Thoracic aorta (tissue), 2 donors: Measurements from ENCODE around the gene SLC6A7. TPM values are rescaled to one million over a fixed set of nuclear protein-coding genes. Genes with fewer than 3 reads are reported as not detected.

Experiments used
- ATAC-seq: fragments of 150-250 bp; one replicate; pipeline ENCODE4 v1.8.0; 2017; ENCODE audit warnings: low read depth; ENCODE audit not compliant: insufficient number of reproducible peaks, low FRiP score
- DNase-seq: peaks from one replicate; pipeline ENCODE4 v3.0.0-alpha.2; 2020; ENCODE audit warnings: low spot score
- H3K27ac ChIP-seq, 2 donors: fragments of 200-600 bp; sonication (generic); 1 replicate in 1 of 2; 2 replicates in 1 of 2; pipeline ENCODE4 v1.5.1; 2016; ENCODE audit warnings: mild to moderate bottlenecking in 2 of 2, moderate library complexity in 2 of 2
- H3K27me3 ChIP-seq: fragments of 200-600 bp; sonication (generic); replicated peaks from 2 replicates; pipeline ENCODE4 v1.6.0; 2016; ENCODE audit warnings: mild to moderate bottlenecking; ENCODE audit not compliant: insufficient read depth
- H3K36me3 ChIP-seq: fragments of 200-600 bp; sonication (generic); one replicate; pipeline ENCODE4 v1.5.1; 2016
- H3K4me1 ChIP-seq, 2 donors: fragments of 200-600 bp; sonication (generic); 1 replicate in 1 of 2; 2 replicates in 1 of 2; pipeline versions ENCODE4 v1.5.1 to v1.6.0; 2016; ENCODE audit warnings: low read depth in 2 of 2, mild to moderate bottlenecking in 1 of 2; ENCODE audit not compliant: control insufficient read depth in 1 of 2
- H3K4me3 ChIP-seq: fragments of 200-600 bp; sonication (generic); 2 replicates; pipeline ENCODE4 v1.5.1; 2016; ENCODE audit warnings: mild to moderate bottlenecking
- H3K9me3 ChIP-seq: fragments of 200-600 bp; sonication (generic); 2 replicates; pipeline ENCODE4 v1.5.1; 2016
- CTCF ChIP-seq: fragments of 200-600 bp; sonication (generic); IDR thresholded peaks from one replicate; pipeline ENCODE4 v1.5.1; 2019; ENCODE audit warnings: antibody characterized with exemption
- total RNA-seq, 2 donors: library from RNA; depleted of rRNA; stranded (reverse); fragments of >200 nt; gene quantifications; one replicate each; pipeline versions ENCODE4 v1.1.0 to v1.2.3, GENCODE V29; 2016

The SLC6A7 gene
- total RNA-seq, 2 donors from 2014 or later = not detected

GRCh38 chr5:150239099-150239793, 49.4 kb downstream of the SLC6A7 start:
- TF ChIP-seq CTCF = no peak
- no peak overlapping the region for H3K27ac ChIP-seq
- no peaks in the 10 kb centered on the region for H3K27me3 ChIP-seq
- H3K36me3 ChIP-seq = no peaks in the 10 kb centered on the region
- DNase-seq = no peak
- no peaks in the 10 kb centered on the region for H3K4me1 ChIP-seq
- H3K9me3 ChIP-seq = no peaks in the 10 kb centered on the region
- H3K4me3 ChIP-seq = no peak overlapping the region
- ATAC-seq = no peak

DNA sequence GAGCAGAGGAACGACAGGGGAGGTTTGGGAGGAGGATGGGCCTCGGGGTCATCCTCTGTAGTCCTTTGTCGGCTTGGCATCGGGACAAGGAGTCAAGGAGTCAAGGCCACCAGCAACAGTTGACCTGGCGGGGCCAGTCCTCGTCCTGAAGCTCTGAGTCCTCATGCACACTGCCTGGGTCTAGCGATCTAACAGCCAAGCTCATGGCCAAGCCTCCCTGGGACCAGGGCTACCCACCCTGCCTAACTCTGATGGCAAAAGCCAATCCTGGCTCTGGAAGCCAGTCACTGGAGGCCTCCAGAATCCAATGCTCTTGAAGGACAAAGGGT, 49.9 kb downstream of the SLC6A7 start:
- Histone ChIP-seq H3K9me3 (no peaks in the 10 kb centered on the region), H3K27me3 (no peaks in the 10 kb centered on the region), H3K27ac (no peak overlapping the region), H3K36me3 (no peaks in the 10 kb centered on the region), H3K4me1 (no peaks in the 10 kb centered on the region), H3K4me3 (no peak overlapping the region)
- DNase-seq (no peak), ATAC-seq (no peak)
- no peak for TF ChIP-seq CTCF

DNA sequence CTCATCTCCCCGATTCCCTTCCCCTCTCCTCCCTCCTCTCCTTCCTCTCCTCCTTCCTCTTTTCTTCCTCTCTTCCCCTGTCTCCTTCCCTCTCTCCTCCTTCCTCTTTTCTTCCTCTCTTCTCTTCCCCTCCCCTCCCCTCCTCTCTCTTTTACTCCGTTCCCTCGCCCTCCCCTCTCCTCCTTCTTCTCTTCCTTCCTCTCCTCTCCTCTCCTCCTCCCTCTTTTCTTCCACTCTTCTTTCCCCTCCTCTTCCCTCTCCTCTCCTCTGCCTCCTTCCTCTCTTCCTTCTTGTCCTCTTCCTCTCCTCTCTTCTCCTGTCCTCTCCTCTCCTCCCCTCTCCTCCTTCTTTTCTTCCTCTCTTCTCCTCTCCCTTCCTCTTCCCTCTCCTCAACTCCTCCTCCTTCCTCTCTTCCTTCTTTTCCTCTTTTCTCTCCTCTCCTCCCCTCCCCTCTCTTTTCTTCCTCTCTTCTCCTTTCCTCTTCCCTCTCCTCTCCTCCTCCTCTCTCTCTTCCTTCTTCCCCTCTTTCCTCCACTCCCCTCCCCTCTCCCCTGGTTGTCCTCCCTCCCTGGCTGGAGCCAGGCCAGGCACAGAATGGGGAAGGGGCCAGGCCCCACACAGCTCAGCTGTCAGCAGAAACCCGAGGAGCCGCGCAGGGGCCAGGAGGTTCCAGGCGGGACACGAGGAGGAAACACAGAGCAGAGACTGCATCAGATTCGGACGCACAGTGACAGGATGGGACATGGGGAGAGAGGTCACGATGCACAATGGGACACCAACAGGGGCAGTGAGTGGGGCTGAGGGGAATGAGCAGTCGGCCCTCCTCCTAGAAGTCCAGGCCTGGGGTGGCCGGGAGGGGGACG, 51.7 kb downstream of the SLC6A7 start:
- Histone ChIP-seq H3K27me3 (no peaks in the 10 kb centered on the region), H3K9me3 (no peaks in the 10 kb centered on the region), H3K27ac (no peak overlapping the region), H3K4me1 (no peaks in the 10 kb centered on the region), H3K36me3 (no peaks in the 10 kb centered on the region), H3K4me3 (no peak overlapping the region)
- TF ChIP-seq CTCF = no peak
- no peak for ATAC-seq
- no peak for DNase-seq

DNA sequence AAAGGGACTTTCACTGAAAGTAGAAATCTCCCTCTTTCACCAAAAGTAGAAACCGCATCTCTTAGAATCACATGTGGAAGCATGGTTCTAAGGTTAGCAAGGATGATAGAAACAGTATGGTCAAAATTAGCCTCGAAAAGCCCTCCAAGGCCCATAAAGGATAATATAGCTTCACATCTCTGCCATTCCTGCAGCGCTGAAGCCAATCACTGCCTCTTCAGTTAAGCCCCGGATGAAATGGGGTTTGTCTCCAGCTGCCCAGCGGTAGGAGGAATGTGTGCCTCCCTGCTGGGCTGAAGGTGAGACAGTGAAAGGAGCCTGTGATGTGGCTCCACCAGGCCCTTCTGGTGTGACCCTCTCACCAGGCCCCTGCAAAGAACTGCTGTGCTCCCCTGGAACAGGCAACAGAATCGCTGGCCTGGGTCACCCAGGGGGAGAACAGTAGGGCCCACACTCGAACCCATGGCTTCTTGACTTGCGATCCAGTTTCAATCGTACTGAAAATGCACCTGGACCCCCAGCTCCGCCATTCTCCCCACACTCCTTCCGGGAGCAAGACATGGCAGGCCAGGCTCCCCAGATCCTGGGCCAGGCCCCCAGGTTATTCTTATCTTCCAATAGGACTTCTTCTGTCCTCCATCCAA, 52.5 kb downstream of the SLC6A7 start:
- no peak for TF ChIP-seq CTCF
- H3K36me3 ChIP-seq = no peaks in the 10 kb centered on the region
- no peak for DNase-seq
- no peaks in the 10 kb centered on the region for H3K4me1 ChIP-seq
- H3K4me3 ChIP-seq = no peak overlapping the region
- ATAC-seq = no peak
- H3K27me3 ChIP-seq = no peaks in the 10 kb centered on the region
- no peak overlapping the region for H3K27ac ChIP-seq
- no peaks in the 10 kb centered on the region for H3K9me3 ChIP-seq

DNA sequence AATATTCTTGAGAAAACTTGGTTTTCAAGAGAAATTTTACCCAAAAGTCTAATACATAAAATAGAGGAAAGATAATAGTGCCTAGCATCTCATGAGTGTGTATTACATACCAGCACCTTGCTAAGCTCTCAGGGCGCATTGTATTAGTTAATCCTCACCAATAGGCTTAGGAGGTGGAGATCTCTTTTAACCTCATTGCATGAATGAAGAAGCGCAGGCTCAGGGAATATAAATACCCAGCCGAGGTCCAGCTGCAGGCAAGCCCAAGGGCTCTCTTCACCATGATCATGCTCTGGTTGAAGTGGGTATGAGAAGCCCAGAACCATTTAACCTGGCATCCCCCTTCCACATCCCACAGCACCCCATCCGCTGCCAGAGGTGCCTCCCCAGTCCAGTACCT, 53.7 kb downstream of the SLC6A7 start:
- Histone ChIP-seq H3K9me3 (no peaks in the 10 kb centered on the region), H3K4me1 (no peaks in the 10 kb centered on the region), H3K27me3 (no peaks in the 10 kb centered on the region), H3K27ac (no peak overlapping the region), H3K36me3 (no peaks in the 10 kb centered on the region), H3K4me3 (no peak overlapping the region)
- ATAC-seq (no peak), DNase-seq (no peak)
- TF ChIP-seq CTCF = no peak
